ENCODE data around the gene OAS2.

Gene OAS2

DNA sequence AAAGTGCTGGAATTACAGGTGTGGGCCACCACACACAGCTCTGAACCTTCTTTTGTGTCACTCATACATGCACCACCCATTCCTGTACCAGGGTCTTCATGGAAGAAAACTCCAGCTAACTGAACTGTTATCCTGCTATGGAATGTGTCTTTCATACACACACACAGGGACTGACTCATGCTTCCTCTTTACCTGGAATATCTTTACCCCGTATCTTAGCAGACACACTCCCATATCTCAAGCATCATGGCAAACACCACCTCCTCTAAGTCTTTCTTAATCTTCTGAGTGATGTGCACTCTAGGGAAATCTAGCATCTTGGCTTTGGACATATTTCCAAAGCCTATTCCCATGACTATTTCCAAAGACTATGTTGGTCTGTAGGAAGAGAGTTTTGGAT lies 43.2 kb downstream of the OAS2 start:
- H3K27ac ChIP-seq = no peak overlapping the region
- no peak for TF ChIP-seq CTCF (IDR thresholded peaks at IDR 0.05)
- no peak for TF ChIP-seq ZFX (IDR thresholded peaks at IDR 0.05; ENCODE audit: borderline replicate concordance)

- TF ChIP-seq CTCF (IDR thresholded peaks at IDR 0.05) (no peak), ZFX (IDR thresholded peaks at IDR 0.05; ENCODE audit: borderline replicate concordance) (no peak)
- H3K27ac ChIP-seq = no peak overlapping the region
Measured at GRCh38 chr12:113022563-113023297, 44.4 kb downstream of the OAS2 start.

- no peak for TF ChIP-seq CTCF (IDR thresholded peaks at IDR 0.05)
- no peak for TF ChIP-seq ZFX (IDR thresholded peaks at IDR 0.05; ENCODE audit: borderline replicate concordance)
- H3K27ac ChIP-seq = no peak overlapping the region
Measured at GRCh38 chr12:113027726-113028125, 49.4 kb downstream of the OAS2 start.

DNA sequence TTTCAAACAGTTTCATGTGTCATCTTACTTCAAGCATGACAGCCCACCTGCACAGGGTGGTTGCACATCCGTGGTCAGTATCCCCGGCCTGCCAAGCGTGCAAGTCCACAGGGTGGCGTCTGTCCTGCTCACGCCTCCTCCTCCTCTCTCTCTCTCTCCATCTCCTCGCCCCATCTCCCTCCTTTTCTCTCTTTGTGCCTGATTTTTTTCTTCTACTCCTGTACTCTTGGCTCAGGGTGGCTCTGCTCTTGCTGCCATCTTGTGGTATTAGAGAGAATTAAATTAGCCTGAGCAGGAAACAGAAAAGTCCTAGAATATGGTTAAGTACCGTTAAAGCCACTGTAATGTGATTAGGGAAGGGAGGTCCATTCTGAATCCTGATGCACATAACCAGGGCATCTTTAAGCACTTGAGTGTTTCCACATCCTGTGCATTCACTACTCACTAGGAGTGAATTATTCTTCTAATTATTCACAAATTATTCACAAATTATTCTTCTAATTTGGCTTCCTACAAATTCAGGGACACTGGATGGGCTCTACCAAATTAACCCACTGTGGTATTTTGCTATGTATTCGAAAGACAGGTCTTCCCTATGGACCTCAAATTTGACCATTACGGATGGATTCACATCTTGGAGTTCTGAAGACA lies 52.7 kb downstream of the OAS2 start:
- TF ChIP-seq CTCF (IDR thresholded peaks at IDR 0.05) (peak; percentile 95), ZFX (IDR thresholded peaks at IDR 0.05; ENCODE audit: borderline replicate concordance) (no peak)
- H3K27ac ChIP-seq = no peak overlapping the region

GRCh38 chr12:113039911-113040445 lies 61.7 kb downstream of the OAS2 start:
- no peak overlapping the region for H3K27ac ChIP-seq
- no peak for TF ChIP-seq CTCF (IDR thresholded peaks at IDR 0.05)

DNA sequence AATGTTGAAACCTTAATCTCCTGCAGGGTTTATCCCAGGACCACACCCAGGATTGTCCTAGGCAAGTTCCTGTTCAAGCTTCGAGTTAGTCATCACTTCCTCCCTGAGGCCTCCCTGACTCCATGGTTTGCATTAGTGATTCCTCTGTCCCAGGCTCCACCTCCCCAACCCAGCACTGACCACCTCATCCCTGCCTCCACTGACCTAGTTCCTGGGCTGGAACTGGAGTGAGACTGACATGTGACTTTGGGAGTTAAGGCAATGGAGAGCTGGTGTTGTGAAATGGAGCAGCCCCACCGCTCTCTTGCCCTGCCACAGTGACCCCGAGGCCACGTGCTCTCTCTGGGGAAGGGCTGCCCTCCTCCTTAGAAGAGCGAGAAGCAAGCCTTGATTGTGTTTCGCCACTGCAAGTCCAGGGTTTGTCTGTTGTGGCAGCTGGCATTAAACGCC lies 62.4 kb downstream of the OAS2 start:
- H3K27ac ChIP-seq = no peak overlapping the region
- TF ChIP-seq CTCF (IDR thresholded peaks at IDR 0.05) = no peak
- no peak for TF ChIP-seq ZFX (IDR thresholded peaks at IDR 0.05; ENCODE audit: borderline replicate concordance)

DNA sequence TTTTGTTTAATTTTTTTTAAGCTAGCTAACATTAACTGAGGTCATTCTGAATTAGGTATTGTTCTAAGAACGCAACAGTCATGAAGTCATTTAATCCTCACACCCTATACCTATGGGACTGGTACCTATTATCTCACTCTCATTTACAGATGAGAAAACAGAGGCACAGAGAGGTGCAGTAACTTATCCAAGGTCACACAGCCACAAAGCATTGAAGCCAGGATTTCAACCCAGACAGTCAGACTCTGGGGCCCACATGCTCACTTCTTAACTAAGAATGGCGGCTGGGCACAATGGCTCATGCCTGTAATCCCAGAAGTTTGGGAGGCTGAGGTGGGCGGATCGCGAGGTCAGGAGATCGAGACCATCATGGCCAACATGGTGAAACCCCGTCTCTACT lies 63.2 kb downstream of the OAS2 start:
- no peak for TF ChIP-seq ZFX (IDR thresholded peaks at IDR 0.05; ENCODE audit: borderline replicate concordance)
- TF ChIP-seq CTCF (IDR thresholded peaks at IDR 0.05) = no peak
- H3K27ac ChIP-seq = no peak overlapping the region

Data from 22Rv1 (cell line).